HL-60/S4 treated with phorbol 12-myristate 13-acetate at 8.2 ng/mL for 4 days and 3 days (cell line): ENCODE measurements around the gene EIF2B2.

Source experiments
- in situ Hi-C: fragments of 300-500 bp; cut with MboI; formaldehyde crosslinking; loops from 2 replicates; pipeline ENCODE4 v1.15.0; 2022; ENCODE audit warnings: low sequenced_read_pairs

The EIF2B2 gene

GRCh38 chr14:75002392-75003249 lies at the start of gene EIF2B2:
EIF2B2 (plus strand) TSS chr14:75002921; CDS start chr14:75002991, 70 bp downstream.
- in situ Hi-C loops, result no loop called here

GRCh38 chr14:74953686-74954085 lies 49.0 kb upstream of the EIF2B2 start:
- in situ Hi-C loops, result no loop called here

- in situ Hi-C loops, result no loop called here
Observed at GRCh38 chr14:74954232-74954946, 48.3 kb upstream of the EIF2B2 start.

GRCh38 chr14:74954947-74955228 lies 47.8 kb upstream of the EIF2B2 start:
- in situ Hi-C loops, result no loop called here

- in situ Hi-C loops, result no loop called here
Observed at GRCh38 chr14:74955229-74956026, 47.3 kb upstream of the EIF2B2 start, which contains the start of gene PGF. PGF (minus strand) TSS chr14:74955597; CDS start chr14:74955242, 355 bp downstream.

- in situ Hi-C loops, result no loop called here
Observed at GRCh38 chr14:74956027-74956279, 46.8 kb upstream of the EIF2B2 start.

- in situ Hi-C loops, result no loop called here
Observed at GRCh38 chr14:74956280-74957072, 46.2 kb upstream of the EIF2B2 start.

- in situ Hi-C loops, result no loop called here
Observed at GRCh38 chr14:74959596-74960180, 43.0 kb upstream of the EIF2B2 start.

GRCh38 chr14:74960736-74961135 lies 42.0 kb upstream of the EIF2B2 start:
- in situ Hi-C loops, result no loop called here

GRCh38 chr14:74961238-74961911 lies 41.3 kb upstream of the EIF2B2 start:
- in situ Hi-C loops, result no loop called here

- in situ Hi-C loops, result no loop called here
Observed at GRCh38 chr14:74962046-74962445, 40.7 kb upstream of the EIF2B2 start.

GRCh38 chr14:74962493-74962892 lies 40.2 kb upstream of the EIF2B2 start:
- in situ Hi-C loops, result no loop called here

- in situ Hi-C loops, result no loop called here
Observed at GRCh38 chr14:74963178-74963704, 39.5 kb upstream of the EIF2B2 start.

GRCh38 chr14:74963705-74964271 lies 38.9 kb upstream of the EIF2B2 start:
- in situ Hi-C loops, result no loop called here

GRCh38 chr14:74964787-74965485 lies 37.8 kb upstream of the EIF2B2 start:
- in situ Hi-C loops, result no loop called here

GRCh38 chr14:74965486-74966153 lies 37.1 kb upstream of the EIF2B2 start:
- in situ Hi-C loops, result no loop called here

- in situ Hi-C loops, result no loop called here
Observed at GRCh38 chr14:74968811-74969210, 33.9 kb upstream of the EIF2B2 start.

- in situ Hi-C loops, result no loop called here
Observed at GRCh38 chr14:74973003-74973653, 29.6 kb upstream of the EIF2B2 start.
